Smooth muscle cell of trachea (primary cell): Measurements from ENCODE around the gene SERPINB5. TPM values are rescaled to one million over a fixed set of nuclear protein-coding genes. Genes with fewer than 3 reads are reported as not detected.

ENCODE experiments used
- total RNA-seq: library from RNA; depleted of rRNA; stranded (reverse); fragments of >200 nt; gene quantifications from 2 replicates; pipeline ENCODE4 v1.2.1, GENCODE V29; 2014

SERPINB5 gene
- total RNA-seq, result 0.29 TPM in 1 of 2 replicates, not detected in the other

DNA sequence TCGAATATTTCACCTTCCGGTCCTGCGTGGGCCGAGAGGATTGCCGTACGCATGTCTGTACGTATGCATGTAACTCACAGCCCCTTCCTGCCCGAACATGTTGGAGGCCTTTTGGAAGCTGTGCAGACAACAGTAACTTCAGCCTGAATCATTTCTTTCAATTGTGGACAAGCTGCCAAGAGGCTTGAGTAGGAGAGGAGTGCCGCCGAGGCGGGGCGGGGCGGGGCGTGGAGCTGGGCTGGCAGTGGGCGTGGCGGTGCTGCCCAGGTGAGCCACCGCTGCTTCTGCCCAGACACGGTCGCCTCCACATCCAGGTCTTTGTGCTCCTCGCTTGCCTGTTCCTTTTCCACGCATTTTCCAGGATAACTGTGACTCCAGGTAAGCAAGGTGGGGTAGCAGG is at the start of gene SERPINB5:
TSS of gene SERPINB5 (plus strand) at position 291 of the 400 bp plus-strand sequence. CDS start 7,471 bp downstream, outside the sequence.

DNA sequence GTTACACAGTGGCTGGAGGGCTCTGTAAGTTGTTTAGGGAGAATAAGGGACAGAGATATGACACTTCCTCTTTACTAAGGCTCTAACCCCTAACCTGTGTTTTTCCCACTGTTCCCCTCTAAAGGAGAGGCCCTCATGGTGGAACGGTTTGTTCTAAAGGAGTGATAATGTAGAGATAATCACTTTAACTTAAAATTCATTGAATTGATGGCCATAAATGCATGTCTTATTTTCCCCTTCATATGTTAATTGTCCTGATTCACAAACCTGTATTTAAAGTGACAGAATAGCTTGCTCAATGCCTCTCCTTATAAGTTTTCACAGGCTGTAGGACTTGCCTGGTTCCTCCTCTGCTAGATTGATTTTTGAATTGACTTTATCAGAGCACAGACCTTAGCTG is 65.3 kb downstream of the SERPINB5 start, which contains the start of gene SERPINB12:
TSS of gene SERPINB12 (plus strand) at position 301 of the 400 bp plus-strand sequence. CDS start 13,791 bp downstream, outside the sequence.

Other genes with a start within 250 kb of the SERPINB5 start
- gene BCL2, start 157.2 kb upstream of the SERPINB5 start, total RNA-seq, result 2.5 and 3.1 TPM in 2 replicates
- 36.9 and 46.8 TPM in 2 replicates for gene KDSR, start 109.8 kb upstream of the SERPINB5 start, total RNA-seq
- gene VPS4B, start 54.5 kb upstream of the SERPINB5 start, total RNA-seq, result 42.2 and 56.3 TPM in 2 replicates
- not detected in 2 replicates for gene SERPINB12, start 65.4 kb downstream of the SERPINB5 start, total RNA-seq
- gene SERPINB13, start 110.4 kb downstream of the SERPINB5 start, total RNA-seq, result not detected in 2 replicates
- gene SERPINB4, start 167.3 kb downstream of the SERPINB5 start, total RNA-seq, result not detected in 2 replicates
- gene SERPINB3, start 184.9 kb downstream of the SERPINB5 start, total RNA-seq, result not detected in 2 replicates
- gene SERPINB11, start 226.0 kb downstream of the SERPINB5 start, total RNA-seq, result not detected in 2 replicates